Omental fat pad (tissue), 4 donors: Measurements from ENCODE around the gene GSE1. TPM values are rescaled to one million over a fixed set of nuclear protein-coding genes. Genes with fewer than 3 reads are reported as not detected.

Experiments used
- ATAC-seq: fragments of 150-250 bp; one replicate; pipeline ENCODE4 v1.9.1; 2016; ENCODE audit warnings: mild to moderate bottlenecking, moderate library complexity; ENCODE audit not compliant: low FRiP score
- DNase-seq: peaks from one replicate; pipeline ENCODE4 v3.0.0-alpha.2; 2019; ENCODE audit warnings: low spot score
- total RNA-seq, 4 donors: library from RNA; depleted of rRNA; stranded (reverse); fragments of >200 nt; gene quantifications; one replicate each; pipeline ENCODE4 v1.1.0, GENCODE V29; 2016
- TF ChIP-seq, protein P1 (sequence below), 3 donors: fragments of 450-650 bp; IDR thresholded peaks; one replicate each; pipeline ENCODE4 v1.5.1; 2016 to 2017; ENCODE audit warnings: antibody characterized with exemption in 3 of 3, mild to moderate bottlenecking in 3 of 3, moderate library complexity in 2 of 3

The GSE1 gene
- total RNA-seq, 4 donors from 2014 or later, result 50.9 to 181 (median 90.9) TPM

DNA sequence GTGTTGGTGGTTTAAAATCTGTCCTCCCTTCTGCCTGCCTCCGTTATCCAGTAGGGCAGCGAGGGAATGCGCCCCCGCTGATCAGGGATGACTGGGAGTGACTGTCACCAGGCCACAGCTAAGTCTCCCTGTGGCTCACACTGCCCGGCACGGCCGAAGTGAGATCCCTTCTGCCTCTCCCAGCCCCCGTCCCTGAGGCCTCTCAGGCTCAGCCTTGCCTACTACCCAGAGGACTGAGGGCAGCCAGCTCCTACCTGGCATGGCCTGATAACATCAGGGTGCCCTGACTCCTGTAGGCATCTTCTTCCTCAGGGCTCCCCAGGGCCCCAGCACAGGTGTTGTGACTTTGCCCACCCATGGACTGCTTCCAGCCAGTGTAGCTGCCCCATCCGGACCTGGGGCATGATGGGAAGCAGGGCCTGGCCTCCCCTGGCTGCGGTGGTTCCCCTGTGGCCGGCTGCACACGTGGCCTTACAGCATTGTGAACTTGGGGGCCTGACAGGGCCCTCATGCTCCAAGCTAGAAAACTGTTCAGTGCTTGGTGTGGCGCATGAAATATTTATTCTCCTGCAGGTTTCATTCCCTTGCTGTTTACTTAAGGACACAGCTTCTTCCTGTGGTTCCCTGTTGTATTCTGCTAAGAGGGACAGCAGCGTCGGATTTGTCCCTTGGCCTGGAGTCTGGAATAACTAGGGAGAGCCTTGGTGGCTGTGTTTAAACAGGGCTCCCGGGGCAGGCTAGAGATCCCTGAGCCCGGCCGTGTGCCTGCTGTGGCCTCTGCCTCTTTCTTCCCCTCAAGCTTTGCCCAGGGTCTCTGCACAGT lies 45.6 kb downstream of the GSE1 start:
- DNase-seq (no peak), ATAC-seq (no peak)
- TF ChIP-seq, protein P1, sequence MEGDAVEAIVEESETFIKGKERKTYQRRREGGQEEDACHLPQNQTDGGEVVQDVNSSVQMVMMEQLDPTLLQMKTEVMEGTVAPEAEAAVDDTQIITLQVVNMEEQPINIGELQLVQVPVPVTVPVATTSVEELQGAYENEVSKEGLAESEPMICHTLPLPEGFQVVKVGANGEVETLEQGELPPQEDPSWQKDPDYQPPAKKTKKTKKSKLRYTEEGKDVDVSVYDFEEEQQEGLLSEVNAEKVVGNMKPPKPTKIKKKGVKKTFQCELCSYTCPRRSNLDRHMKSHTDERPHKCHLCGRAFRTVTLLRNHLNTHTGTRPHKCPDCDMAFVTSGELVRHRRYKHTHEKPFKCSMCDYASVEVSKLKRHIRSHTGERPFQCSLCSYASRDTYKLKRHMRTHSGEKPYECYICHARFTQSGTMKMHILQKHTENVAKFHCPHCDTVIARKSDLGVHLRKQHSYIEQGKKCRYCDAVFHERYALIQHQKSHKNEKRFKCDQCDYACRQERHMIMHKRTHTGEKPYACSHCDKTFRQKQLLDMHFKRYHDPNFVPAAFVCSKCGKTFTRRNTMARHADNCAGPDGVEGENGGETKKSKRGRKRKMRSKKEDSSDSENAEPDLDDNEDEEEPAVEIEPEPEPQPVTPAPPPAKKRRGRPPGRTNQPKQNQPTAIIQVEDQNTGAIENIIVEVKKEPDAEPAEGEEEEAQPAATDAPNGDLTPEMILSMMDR (IDR thresholded peaks at IDR 0.05), result no peak

DNA sequence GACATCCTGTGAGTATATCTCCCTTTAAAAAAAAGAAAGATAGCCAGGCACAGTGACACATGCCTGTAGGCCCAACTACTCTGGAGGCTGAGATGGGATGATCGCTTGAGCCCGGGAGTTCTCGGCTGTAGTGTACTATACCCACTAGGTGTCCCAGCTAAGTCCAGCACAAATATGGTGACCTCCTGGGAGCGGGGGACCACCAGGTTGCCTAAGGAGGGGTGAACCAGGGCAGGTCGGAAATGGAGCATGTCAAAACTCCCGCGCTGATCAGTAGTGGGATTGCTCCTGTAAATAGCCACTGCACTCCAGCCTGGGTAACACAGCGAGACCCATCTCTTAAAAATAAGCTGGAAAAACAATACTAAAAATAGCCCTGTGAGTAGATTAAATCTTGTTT lies 46.2 kb downstream of the GSE1 start:
- ATAC-seq, result no peak
- TF ChIP-seq, protein P1 (IDR thresholded peaks at IDR 0.05), result no peak
- no peak for DNase-seq

DNA sequence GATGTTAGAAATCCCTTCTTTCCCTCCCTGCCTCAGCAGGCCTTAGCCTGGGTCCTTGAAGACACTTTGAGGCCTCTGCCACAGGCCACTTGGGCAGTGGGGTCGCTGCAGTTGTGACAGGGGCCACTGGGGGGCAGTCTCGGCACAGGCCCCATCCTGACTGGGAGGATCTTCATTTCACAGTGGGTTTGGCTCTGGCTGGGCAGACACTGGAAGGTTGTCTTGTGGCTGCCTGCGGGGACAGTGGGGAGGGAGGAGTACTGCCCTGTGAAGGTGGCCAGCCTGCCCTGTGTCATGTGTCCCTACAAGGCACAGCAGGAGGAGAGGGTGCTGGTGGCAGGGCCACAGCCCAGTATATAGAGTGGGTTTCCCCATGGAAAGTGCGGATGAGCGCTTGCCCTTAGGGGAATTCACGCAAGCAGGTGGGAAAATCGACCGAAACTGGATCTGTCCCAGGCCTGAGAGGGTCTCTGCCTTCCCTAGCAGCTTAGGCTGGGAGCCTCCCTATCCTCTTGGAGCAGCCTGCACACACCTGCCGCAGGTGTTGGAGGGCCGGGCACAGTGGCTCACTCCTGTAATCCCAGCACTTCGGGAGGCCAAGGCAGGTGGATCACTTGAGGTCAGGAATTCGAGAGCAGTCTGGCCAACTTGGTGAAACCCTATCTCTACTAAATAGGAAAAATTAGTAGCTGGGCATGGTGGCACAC lies 46.8 kb downstream of the GSE1 start:
- TF ChIP-seq, protein P1 (IDR thresholded peaks at IDR 0.05), result no peak
- ATAC-seq (no peak), DNase-seq (no peak)

DNA sequence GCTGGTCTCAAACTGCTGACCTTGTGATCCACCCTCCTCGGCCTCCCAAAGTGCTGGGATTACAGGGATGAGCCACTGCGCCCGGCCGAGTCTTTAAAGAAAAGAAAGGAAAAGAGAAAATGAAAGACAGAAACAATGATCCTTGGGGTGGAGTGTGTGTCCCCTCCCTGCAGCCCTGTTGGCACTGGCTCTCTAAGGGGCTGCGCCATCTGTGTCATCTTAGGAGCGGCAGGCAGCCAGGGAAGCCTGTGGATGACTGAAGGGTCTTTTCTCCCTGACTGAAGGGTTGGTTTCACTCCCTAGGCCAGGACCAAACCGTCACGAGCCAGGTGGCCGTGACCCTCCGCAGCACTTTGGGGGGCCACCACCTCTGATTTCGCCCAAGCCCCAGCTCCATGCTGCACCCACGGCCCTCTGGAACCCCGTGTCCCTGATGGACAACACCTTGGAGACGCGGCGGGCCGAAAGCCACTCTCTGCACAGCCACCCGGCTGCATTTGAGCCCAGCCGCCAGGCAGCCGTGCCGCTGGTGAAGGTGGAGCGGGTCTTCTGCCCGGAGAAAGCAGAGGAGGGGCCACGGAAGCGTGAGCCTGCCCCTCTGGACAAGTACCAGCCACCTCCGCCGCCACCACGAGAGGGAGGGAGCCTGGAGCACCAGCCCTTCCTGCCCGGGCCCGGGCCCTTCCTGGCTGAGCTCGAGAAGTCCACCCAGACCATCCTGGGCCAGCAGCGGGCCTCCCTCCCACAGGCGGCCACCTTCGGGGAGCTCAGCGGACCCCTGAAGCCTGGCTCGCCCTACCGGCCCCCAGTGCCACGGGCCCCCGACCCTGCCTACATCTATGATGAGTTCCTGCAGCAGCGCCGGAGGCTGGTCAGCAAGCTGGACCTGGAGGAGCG lies 48.0 kb downstream of the GSE1 start:
- DNase-seq (no peak), ATAC-seq (no peak)
- TF ChIP-seq, protein P1 (IDR thresholded peaks at IDR 0.05), result no peak

DNA sequence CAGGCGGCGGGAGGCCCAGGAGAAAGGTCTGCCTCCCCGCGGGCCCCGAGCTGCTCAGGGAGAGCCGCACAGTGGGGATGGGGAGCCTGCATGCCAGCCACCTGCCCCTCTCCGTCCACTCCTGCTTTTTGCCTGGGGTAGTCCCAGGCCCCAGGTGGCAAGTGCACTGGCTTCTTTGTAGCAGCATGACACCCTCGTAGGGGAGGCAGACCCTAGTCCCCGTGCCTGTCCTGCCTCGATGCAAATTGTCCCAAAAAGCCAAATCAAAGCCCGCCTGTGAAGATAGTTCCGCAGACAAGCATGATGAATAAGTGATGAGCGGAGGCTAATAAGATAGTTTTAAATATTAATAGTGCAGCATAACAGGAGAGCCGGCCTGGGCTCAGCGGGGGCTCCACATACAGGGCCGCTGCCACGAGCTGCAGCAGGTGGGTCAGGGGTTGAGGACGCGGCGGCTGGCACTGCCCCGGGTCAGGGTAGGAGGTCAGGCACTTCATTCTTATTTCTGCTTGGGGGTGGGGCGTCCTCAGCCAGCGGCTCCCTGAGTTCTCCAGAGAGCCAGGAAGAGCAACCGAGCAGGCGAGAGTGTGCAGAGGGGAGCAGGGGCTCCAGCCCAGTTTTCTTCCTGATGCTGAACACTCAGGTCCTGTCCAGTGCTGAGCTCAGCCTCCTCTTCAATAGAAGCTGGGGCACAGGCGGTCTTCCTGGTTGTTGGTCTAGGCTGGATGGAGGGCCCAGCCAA lies 48.8 kb downstream of the GSE1 start:
- no peak for ATAC-seq
- DNase-seq, result no peak
- TF ChIP-seq, protein P1 (IDR thresholded peaks at IDR 0.05), result no peak

DNA sequence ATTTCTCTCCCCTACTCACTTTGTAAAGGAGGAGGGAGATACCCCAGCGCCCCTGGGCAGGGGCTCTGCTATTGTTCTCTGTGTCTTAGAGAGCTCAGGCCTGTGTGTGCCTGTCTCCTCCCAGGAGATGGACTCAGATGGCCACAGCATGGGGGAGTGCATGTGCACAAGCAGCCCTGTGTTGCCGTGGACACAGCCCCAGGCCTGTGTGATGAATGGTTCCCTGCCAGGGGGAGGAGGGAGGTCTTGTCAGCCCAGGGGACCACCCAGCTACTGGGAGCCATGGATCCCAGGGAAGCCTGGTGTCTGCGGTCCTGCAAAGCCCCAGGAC lies 49.3 kb downstream of the GSE1 start:
- no peak for DNase-seq
- no peak for ATAC-seq
- TF ChIP-seq, protein P1 (IDR thresholded peaks at IDR 0.05), result no peak
